HCT116 (cell line): ENCODE measurements around the gene TGFBI.

ENCODE experiments used
- ZNF274 ChIP-seq: fragments of 200-500 bp; sonication (Bioruptor generic); IDR thresholded peaks from 2 replicates; pipeline ENCODE4 v1.6.1; 2014; ENCODE audit warnings: mild to moderate bottlenecking, low read depth, low read length, inconsistent platforms
- TF ChIP-seq, protein P1 (sequence below), 3 experiments: fragments of 200-600 bp in 1 of 3; sonication (generic) in 1 of 3; IDR thresholded peaks in 2 of 3; conservative IDR thresholded peaks in 1 of 3; 2 replicates each; pipeline ENCODE4 v1.5.1; 2012 to 2017; ENCODE audit warnings: low read depth in 2 of 3, low read length in 2 of 3, antibody characterized with exemption in 1 of 3, borderline replicate concordance in 1 of 3, control low read depth in 1 of 3, mild to moderate bottlenecking in 1 of 3, mixed read lengths in 1 of 3, mixed run types in 1 of 3, moderate library complexity in 1 of 3; ENCODE audit not compliant: insufficient read depth in 1 of 3

DNA sequence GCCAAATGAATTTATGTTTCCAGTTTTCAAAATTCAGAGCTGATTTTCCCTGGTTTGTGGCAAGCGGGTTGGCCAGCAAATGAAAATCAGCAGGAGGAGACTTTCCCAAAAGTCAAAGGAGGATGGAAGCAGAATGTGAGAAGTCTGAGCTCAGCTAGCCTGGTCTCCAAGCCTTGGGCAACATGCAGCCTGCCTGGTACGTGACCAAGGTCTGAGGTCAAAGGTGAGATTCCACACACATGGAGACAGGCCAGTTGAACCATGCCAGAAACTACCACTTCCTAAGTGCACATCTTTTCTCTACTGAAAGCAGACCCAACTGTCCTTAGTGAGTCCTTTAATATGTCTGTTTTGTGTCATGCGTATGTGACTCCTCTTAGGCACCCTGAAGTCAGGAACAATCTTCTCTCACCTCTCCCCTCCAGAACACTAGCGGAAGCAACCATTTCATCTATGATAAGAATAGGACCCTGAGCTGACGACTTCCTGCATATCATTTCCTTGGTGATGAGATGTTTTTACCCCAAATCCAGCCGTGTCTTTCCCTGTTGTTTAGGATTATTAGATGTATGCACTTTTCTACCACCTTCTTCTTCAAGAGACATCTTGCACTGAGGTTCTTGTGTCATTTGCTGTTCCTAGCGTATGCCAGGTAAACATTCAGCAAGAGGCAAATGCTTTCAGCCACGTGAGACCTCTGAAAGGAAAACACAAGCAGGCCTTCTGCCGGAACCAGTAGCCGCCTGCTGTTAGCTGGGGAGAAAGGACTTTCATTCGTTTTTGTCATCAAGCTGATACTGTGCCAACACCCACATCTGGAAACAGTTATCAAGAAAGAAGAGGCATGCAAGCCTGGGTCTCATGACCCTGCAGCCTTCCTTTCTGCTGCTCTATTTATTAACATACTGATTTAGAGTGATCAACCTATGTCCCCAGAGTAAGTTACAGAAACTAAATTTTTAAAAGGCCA lies 9.7 kb upstream of the TGFBI start:
- TF ChIP-seq, protein P1, sequence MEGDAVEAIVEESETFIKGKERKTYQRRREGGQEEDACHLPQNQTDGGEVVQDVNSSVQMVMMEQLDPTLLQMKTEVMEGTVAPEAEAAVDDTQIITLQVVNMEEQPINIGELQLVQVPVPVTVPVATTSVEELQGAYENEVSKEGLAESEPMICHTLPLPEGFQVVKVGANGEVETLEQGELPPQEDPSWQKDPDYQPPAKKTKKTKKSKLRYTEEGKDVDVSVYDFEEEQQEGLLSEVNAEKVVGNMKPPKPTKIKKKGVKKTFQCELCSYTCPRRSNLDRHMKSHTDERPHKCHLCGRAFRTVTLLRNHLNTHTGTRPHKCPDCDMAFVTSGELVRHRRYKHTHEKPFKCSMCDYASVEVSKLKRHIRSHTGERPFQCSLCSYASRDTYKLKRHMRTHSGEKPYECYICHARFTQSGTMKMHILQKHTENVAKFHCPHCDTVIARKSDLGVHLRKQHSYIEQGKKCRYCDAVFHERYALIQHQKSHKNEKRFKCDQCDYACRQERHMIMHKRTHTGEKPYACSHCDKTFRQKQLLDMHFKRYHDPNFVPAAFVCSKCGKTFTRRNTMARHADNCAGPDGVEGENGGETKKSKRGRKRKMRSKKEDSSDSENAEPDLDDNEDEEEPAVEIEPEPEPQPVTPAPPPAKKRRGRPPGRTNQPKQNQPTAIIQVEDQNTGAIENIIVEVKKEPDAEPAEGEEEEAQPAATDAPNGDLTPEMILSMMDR (IDR thresholded peaks at IDR 0.05 in 2 of 3, conservative IDR thresholded peaks at IDR 0.05 in 1 of 3; ENCODE audit: borderline replicate concordance in 1 of 3, insufficient read depth in 1 of 3, low read depth in 2 of 3, low read length in 2 of 3): no peak
- TF ChIP-seq ZNF274: no peak
